ENCODE data around the gene ATP6V1B1.

DNA sequence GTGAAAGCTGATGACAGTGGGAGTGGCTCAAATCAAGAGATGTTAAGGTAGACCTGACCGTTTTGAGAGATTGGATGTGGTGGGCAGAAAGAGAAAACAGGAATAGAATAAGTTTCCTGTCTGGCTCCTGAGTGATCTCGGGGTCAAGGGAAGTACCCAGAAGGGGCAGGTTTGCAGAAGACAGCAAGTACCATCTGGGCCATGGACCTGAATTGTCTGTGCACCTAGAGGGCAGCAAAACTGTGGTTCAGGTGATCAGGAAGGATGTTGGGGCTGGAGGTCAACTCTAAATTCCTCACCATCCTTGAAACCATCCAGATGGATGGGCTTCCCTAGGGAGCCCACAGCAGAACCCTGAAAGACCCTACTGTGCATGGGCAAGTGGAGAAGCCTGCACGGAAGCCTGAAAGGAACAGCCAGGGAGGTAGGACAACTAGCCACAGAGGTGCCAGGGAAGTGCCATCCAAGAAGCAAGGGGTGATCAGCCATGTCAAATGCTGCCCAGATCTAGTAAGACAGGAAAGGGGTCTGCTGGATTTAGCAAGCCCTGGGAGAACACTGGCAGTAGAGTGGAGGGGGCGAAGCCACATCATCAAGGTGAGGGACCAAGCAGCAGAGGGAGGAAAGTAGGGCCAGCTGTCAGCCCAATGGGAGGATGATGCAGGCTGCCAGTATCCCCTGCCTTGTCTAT is 50.9 kb downstream of the ATP6V1B1 start:
- TF ChIP-seq, protein P1, sequence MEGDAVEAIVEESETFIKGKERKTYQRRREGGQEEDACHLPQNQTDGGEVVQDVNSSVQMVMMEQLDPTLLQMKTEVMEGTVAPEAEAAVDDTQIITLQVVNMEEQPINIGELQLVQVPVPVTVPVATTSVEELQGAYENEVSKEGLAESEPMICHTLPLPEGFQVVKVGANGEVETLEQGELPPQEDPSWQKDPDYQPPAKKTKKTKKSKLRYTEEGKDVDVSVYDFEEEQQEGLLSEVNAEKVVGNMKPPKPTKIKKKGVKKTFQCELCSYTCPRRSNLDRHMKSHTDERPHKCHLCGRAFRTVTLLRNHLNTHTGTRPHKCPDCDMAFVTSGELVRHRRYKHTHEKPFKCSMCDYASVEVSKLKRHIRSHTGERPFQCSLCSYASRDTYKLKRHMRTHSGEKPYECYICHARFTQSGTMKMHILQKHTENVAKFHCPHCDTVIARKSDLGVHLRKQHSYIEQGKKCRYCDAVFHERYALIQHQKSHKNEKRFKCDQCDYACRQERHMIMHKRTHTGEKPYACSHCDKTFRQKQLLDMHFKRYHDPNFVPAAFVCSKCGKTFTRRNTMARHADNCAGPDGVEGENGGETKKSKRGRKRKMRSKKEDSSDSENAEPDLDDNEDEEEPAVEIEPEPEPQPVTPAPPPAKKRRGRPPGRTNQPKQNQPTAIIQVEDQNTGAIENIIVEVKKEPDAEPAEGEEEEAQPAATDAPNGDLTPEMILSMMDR (optimal IDR thresholded peaks at IDR 0.05 in 1 of 3, IDR thresholded peaks at IDR 0.05 in 1 of 3, conservative IDR thresholded peaks at IDR 0.05 in 1 of 3; ENCODE audit: extremely low read depth in 1 of 3, insufficient read depth in 2 of 3, low read length in 3 of 3): no peak
- no peak for TF ChIP-seq EZH2 (IDR thresholded peaks at IDR 0.05; ENCODE audit: low read length)

Data from keratinocyte (primary cell).